ENCODE results near the gene COQ8A. TPM values are rescaled to one million over a fixed set of nuclear protein-coding genes. Genes with fewer than 3 reads are reported as not detected.
A peak's percentile ranks its signal among the peaks of the same experiment; 100 is the strongest.
"Not testable (repeated sequence)": the region's sequence is repeated elsewhere in the genome, so short reads cannot be mapped to it uniquely, and the experiment has no call there.

Gene COQ8A
- total RNA-seq, 4 donors from 2014 or later: 73.1 to 118 (median 80.9) TPM

GRCh38 chr1:226951286-226952117 lies 11.4 kb downstream of the COQ8A start:
- intact Hi-C loops (cut with DNase I): no loop called here
- DNase-seq (ENCODE audit: extremely low spot score): no peak
- Histone ChIP-seq H3K27me3 (no peaks in the 10 kb centered on the region), H3K4me1 (peaks cover 17 to 64% (median 52%) of the 10 kb centered on the region in 4 donors), H3K36me3 (peaks cover 0 to 4% (median 0%) of the 10 kb centered on the region in 4 donors), H3K27ac (replicated peaks in 1 of 4) (no peak overlapping the region), H3K4me3 (no peak overlapping the region), H3K9me3 (peaks cover 0 to 8% (median 3%) of the 10 kb centered on the region in 4 donors)
- TF ChIP-seq POLR2AphosphoS5 (IDR thresholded peaks at IDR 0.05) (no peak), EP300 (IDR thresholded peaks at IDR 0.05) (no peak), POLR2A (IDR thresholded peaks at IDR 0.05; ENCODE audit: low read depth) (no peak), CTCF (IDR thresholded peaks at IDR 0.05) (no peak)
- WGBS: 90% methylated on average over 11 of the region's 12 CpGs

- TF ChIP-seq EP300 (IDR thresholded peaks at IDR 0.05) (no peak), POLR2AphosphoS5 (IDR thresholded peaks at IDR 0.05) (no peak), CTCF (IDR thresholded peaks at IDR 0.05) (no peak), POLR2A (IDR thresholded peaks at IDR 0.05; ENCODE audit: low read depth) (no peak)
- no peak for DNase-seq (ENCODE audit: extremely low spot score)
- H3K27ac ChIP-seq (replicated peaks in 1 of 4): no peak overlapping the region
- peaks cover 0 to 8% (median 3%) of the 10 kb centered on the region in 4 donors for H3K9me3 ChIP-seq
- no peaks in the 10 kb centered on the region for H3K27me3 ChIP-seq
- H3K4me3 ChIP-seq: no peak overlapping the region
- WGBS: 77% methylated on average over 3 of the region's 3 CpGs
- intact Hi-C loops (cut with DNase I): no loop called here
- peaks cover 11 to 59% (median 46%) of the 10 kb centered on the region in 4 donors for H3K4me1 ChIP-seq
- peaks cover 0 to 4% (median 0%) of the 10 kb centered on the region in 4 donors for H3K36me3 ChIP-seq
These were observed 12.0 kb downstream of the COQ8A start for GRCh38 chr1:226952118-226952441.

GRCh38 chr1:226953175-226953800 lies 13.2 kb downstream of the COQ8A start:
- H3K27ac ChIP-seq (replicated peaks in 1 of 4): peak overlapping the region; percentile 10 to 55 (median 38)

GRCh38 chr1:226954337-226954736 lies 14.2 kb downstream of the COQ8A start:
- no peak for DNase-seq (ENCODE audit: extremely low spot score)
- peaks cover 0 to 4% (median 0%) of the 10 kb centered on the region in 4 donors for H3K36me3 ChIP-seq
- H3K4me3 ChIP-seq: no peak overlapping the region
- WGBS: 100% methylated on average over 4 of the region's 6 CpGs
- intact Hi-C loops (cut with DNase I): no loop called here
- H3K27me3 ChIP-seq: no peaks in the 10 kb centered on the region
- no peaks in the 10 kb centered on the region for H3K9me3 ChIP-seq
- H3K27ac ChIP-seq (replicated peaks in 1 of 4): peak overlapping the region in 2 of 4 donors; percentile 10 to 55
- TF ChIP-seq POLR2A (IDR thresholded peaks at IDR 0.05; ENCODE audit: low read depth) (no peak), CTCF (IDR thresholded peaks at IDR 0.05) (no peak), POLR2AphosphoS5 (IDR thresholded peaks at IDR 0.05) (no peak), EP300 (IDR thresholded peaks at IDR 0.05) (no peak)
- H3K4me1 ChIP-seq: peaks cover 20 to 71% (median 63%) of the 10 kb centered on the region in 4 donors

More at GRCh38 chr1:226953175-226953800, 13.2 kb downstream of the COQ8A start:
- no peak for DNase-seq (ENCODE audit: extremely low spot score)
- Histone ChIP-seq H3K4me3 (no peak overlapping the region), H3K9me3 (peaks cover 0 to 1% (median 0%) of the 10 kb centered on the region in 4 donors), H3K36me3 (peaks cover 0 to 4% (median 0%) of the 10 kb centered on the region in 4 donors), H3K27me3 (no peaks in the 10 kb centered on the region), H3K4me1 (peaks cover 15 to 64% (median 53%) of the 10 kb centered on the region in 4 donors)
- TF ChIP-seq POLR2AphosphoS5 (IDR thresholded peaks at IDR 0.05) (peak in 1 of 2 donors; percentile 70), EP300 (IDR thresholded peaks at IDR 0.05) (no peak)
- WGBS: 88% methylated on average over 11 of the region's 11 CpGs
- intact Hi-C loops (cut with DNase I): no loop called here

GRCh38 chr1:226954777-226955176 lies 14.7 kb downstream of the COQ8A start:
- H3K4me1 ChIP-seq: peaks cover 20 to 71% (median 66%) of the 10 kb centered on the region in 4 donors

GRCh38 chr1:226955857-226956256 lies 15.8 kb downstream of the COQ8A start:
- DNase-seq (ENCODE audit: extremely low spot score); H3K4me3 ChIP-seq; H3K27me3 ChIP-seq; H3K9me3 ChIP-seq; H3K27ac ChIP-seq (replicated peaks in 1 of 4); intact Hi-C loops (cut with DNase I); H3K36me3 ChIP-seq: not testable (repeated sequence)
- H3K4me1 ChIP-seq: peaks cover 15 to 64% (median 60%) of the 10 kb centered on the region in 4 donors
- WGBS: 94% methylated on average over 2 of the region's 2 CpGs

More at GRCh38 chr1:226954777-226955176, 14.7 kb downstream of the COQ8A start:
- peaks cover 0 to 4% (median 0%) of the 10 kb centered on the region in 4 donors for H3K36me3 ChIP-seq
- peak overlapping the region in 2 of 4 donors; percentile 10 to 55 for H3K27ac ChIP-seq (replicated peaks in 1 of 4)
- intact Hi-C loops (cut with DNase I): no loop called here
- H3K27me3 ChIP-seq: no peaks in the 10 kb centered on the region
- H3K4me3 ChIP-seq: no peak overlapping the region
- H3K9me3 ChIP-seq: no peaks in the 10 kb centered on the region
- DNase-seq (ENCODE audit: extremely low spot score): no peak
- no peak for TF ChIP-seq CTCF (IDR thresholded peaks at IDR 0.05)
- TF ChIP-seq POLR2A (IDR thresholded peaks at IDR 0.05; ENCODE audit: low read depth): no peak
- no peak for TF ChIP-seq EP300 (IDR thresholded peaks at IDR 0.05)
- TF ChIP-seq POLR2AphosphoS5 (IDR thresholded peaks at IDR 0.05): no peak
- 80% methylated on average over 4 of the region's 4 CpGs for WGBS

Data from esophagus muscularis mucosa (tissue), 4 donors.